IPS DF 19.7 (cell line): Measurements from ENCODE around the gene DTX2.
"Not testable (repeated sequence)": the region's sequence is repeated elsewhere in the genome, so short reads cannot be mapped to it uniquely, and the experiment has no call there.

Experiments used
- DNase-seq: peaks from one replicate; pipeline ENCODE4 v3.0.0-alpha.2; 2013; ENCODE audit warnings: low read depth, low spot score

The DTX2 gene

GRCh38 chr7:76443846-76444245, 17.7 kb upstream of the DTX2 start:
- not testable (repeated sequence) for DNase-seq

GRCh38 chr7:76445577-76446008, 15.9 kb upstream of the DTX2 start:
- DNase-seq = not testable (repeated sequence)

DNA sequence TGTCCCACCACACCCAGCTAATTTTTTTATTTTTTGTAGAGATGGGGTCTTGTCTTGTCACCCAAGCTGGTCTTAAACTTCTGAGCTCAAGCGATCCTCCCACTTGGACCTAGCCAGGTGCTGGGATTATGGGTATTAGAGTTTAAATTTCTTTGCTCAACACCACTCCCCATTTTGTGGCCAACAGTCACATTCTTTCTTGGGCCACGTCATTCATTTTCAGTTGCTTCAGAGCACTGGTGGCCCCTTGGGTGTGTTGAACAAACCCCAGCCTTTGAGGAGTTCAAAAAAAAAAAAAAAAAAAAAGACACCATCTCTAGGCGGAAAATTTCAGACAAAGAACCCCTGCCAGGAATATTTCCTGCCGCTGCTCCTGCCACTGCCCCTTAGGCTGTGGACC, 4.5 kb upstream of the DTX2 start:
- not testable (repeated sequence) for DNase-seq

GRCh38 chr7:76458504-76458903, 3.0 kb upstream of the DTX2 start:
- DNase-seq = not testable (repeated sequence)

DNA sequence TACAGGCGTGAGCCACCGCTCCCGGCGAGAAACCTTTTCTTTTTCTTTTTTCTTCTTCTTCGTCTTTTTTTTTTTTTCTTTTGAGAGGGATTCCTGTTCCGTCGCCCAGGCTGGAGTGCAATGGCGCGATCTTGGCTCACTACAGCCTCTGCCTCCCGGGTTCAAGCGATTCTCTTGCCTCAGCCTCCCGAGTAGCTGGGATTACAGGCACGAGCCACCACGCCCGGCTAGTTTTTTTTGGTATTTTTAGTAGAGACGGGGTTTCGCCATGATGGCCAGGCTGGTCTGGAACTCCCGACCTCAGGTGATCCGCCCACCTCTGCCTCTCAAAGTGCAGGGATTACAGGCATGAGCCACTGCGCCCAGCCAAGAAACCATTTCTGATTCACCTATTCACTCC, 742 bp upstream of the DTX2 start:
- DNase-seq = not testable (repeated sequence)

DNA sequence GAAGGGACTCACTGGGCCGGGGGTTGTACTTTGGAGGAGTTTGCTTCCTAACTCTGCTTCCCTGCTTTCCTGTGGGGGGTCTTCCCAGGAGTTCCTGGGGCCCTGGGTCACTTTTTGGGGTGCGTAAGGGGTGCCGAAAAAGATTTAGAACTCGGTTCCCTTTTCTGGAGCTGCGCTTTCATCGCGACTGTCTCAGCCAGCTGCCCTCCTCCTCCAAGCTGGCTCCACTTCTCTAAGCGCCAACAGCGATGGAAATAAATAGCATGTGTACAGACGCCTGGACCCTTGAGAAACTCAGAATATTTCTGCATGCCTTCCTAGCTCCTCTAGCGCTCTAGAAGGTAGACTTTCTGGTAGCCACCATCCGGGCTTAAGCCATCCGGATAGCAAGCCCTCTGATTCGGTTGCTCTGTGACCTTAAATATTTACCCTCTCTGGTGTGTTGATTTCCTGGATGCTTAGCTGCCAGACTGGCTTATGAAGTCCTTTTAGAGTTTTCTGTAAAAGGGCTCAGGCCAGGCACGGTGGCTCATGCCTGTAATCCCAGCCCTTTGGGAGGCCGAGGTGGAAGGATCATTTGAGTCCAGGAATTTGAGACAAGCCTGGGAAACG, 868 bp downstream of the DTX2 start:
- not testable (repeated sequence) for DNase-seq

- DNase-seq = not testable (repeated sequence)
Measured at GRCh38 chr7:76464959-76465358, 3.5 kb downstream of the DTX2 start.

- DNase-seq = not testable (repeated sequence)
Measured at GRCh38 chr7:76465950-76466349, 4.4 kb downstream of the DTX2 start.

GRCh38 chr7:76467743-76468404, 6.4 kb downstream of the DTX2 start:
- DNase-seq = not testable (repeated sequence)

DNA sequence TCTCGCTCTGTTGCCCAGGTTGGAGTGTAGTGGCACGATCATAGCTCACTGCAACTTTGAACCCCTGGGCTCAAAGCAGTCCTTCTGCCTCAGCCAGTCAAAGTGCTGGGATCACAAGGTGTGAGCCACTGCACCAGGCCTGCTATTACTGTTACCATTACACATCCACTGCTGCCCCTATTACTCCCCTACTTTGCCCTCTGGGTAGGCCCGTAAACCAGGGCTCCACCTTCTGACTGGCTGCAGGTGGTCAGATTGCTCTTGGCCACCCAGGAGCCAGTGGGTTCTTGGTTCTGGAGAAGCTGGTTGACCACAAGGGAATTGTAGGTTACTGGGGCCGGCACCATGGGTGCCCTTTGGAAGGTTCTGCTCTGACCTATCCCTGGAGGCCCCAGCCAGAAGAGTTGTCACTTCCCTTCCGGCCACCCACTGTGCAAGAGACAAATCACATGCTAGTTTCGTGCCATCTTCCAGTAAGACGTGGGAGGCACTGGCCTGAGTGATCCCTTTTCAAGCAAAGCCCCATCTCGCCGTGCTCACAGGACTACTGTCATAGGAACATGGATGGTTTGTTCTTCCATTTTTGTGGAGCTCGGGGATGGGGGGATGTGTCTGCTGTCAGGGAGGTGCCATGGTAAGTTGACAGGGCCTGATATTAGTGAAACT, 10.2 kb downstream of the DTX2 start:
- DNase-seq = not testable (repeated sequence)

DNA sequence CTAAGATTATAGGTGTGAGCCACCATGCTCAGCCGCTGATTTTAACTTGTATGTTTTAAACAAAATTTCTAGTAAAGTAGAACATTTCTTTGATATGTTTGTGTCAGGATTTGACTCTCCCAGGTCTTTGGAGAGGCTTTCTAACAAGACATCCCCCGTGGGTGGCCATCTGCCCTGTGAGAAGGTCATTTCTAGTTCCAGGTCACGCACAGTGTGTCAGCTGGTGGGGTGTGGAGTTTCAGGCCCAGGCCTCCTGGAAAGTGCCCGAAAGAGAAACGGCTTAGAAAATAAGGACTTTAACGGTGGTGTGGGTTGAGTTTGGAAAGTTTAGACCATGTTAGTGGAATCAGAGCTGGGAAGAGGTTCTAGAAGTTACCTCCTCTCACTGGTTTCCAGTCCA, 11.6 kb downstream of the DTX2 start:
- DNase-seq = not testable (repeated sequence)

DNA sequence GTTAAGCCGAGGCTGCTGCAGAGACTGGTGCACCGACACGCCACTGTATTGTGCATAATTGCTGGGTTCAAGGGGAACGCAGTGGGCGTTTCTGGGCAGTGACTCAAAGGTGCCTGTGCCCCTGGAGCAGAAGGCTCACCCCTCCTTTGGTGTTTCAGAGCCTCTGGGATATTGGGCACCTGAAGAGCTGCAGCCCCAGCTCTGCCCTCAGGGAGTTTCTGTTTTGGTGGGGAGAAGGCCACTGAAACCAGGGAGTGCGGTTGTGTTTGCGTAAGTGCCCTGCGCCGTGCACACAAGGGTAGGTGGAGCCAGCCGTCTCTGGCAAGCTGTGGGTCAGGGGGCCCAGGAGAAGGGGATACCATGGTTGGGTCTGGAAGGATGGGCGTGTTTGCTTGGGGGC, 14.8 kb downstream of the DTX2 start:
- not testable (repeated sequence) for DNase-seq

GRCh38 chr7:76476742-76477474, 15.4 kb downstream of the DTX2 start:
- not testable (repeated sequence) for DNase-seq

DNA sequence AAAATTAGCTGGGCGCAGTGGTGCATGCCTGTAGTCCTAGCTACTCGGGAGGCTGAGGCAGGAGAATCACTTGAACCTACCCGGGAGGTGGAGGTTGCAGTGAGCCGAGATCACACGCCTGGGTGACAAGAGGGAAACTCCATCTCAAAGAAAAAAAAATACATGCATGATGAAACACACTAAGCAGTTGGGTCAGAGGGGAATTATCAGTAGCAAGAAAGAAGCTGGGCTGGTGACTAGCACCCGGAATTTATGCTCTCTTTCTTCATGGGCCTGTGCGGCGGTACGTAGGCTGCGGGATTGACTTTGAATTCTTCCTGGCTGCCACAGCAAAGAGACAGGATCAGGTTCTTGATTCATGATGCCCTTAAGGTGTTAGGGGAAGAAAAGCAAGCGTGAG, 18.1 kb downstream of the DTX2 start:
- DNase-seq = not testable (repeated sequence)

- DNase-seq = not testable (repeated sequence)
Measured at GRCh38 chr7:76480403-76481253, 19.1 kb downstream of the DTX2 start.

DNA sequence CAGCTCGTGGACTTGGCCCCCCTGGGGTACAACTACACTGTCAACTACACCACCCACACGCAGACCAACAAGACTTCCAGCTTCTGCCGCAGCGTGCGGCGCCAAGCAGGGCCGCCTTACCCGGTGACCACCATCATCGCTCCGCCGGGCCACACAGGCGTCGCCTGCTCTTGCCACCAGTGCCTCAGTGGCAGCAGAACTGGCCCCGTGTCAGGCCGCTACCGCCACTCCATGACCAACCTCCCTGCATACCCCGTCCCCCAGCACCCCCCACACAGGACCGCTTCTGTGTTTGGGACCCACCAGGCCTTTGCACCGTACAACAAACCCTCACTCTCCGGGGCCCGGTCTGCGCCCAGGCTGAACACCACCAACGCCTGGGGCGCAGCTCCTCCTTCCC, 21.2 kb downstream of the DTX2 start:
- not testable (repeated sequence) for DNase-seq

DNA sequence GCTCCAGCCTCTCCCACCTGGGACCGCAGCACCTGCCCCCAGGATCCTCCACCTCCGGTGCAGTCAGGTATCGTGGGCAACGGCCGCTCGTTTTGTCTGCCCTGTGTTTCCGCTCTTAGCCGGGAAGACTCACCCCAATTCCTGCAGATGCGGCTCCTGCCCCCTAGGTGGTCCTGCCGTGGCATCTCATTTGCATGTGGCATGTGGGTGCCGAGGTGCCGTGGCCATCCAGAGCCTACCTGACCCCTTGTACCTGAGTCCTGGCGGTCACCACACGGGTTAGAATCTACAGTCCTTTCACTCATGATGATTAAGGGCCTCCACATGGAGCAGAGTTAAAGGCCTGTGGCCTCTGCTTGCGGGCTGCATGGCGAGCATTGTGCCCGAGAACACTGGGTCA, 21.6 kb downstream of the DTX2 start:
- DNase-seq = not testable (repeated sequence)

- not testable (repeated sequence) for DNase-seq
Measured at GRCh38 chr7:76484456-76484855, 22.9 kb downstream of the DTX2 start.

DNA sequence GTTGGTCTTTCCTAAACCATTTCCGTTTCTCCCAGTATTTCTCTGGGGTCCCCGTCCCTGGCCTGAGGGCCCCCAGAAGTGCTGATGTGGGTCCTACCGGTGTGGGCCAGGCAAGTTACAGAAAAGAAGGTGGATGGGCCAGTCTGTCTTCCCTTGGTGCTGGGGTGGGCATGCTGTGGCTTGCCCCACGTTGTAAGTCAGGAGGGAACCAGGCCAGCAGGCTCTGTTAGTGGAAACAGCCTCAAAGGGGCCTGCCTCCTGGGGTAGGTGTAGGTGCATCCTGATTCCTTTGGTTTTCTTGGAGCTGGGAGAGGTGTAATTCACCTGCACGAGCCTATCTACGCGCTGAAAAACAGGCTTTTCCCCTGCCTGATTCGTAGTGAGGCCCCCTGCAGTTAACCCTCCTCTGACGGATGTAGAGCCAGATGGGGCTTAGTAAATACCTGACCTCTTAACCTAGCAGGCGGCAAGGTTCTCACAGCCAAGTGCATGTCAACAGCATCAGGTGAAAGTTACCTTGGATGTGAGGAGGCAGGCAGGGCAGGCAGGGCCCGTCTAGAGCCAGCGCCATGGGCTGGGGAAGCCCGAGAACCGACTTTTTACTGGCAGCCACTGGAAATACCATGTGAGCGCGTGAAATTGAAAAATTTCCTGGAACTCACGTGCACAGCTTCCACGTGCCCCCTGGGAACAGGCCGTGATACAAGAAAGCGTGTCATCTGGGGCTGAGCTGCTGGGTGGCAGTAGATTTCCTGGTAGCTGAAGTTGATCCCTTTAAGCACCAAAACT, 24.5 kb downstream of the DTX2 start:
- DNase-seq = not testable (repeated sequence)

GRCh38 chr7:76486618-76487017, 25.1 kb downstream of the DTX2 start:
- DNase-seq = not testable (repeated sequence)
